Neuronal stem cell (in vitro differentiated cells): Measurements from ENCODE around the gene TSPAN9.

ENCODE experiments used
- DNase-seq: peaks from one replicate; pipeline ENCODE4 v3.0.0-alpha.2; 2013; ENCODE audit warnings: low spot score
- H2AFZ ChIP-seq: one replicate; pipeline ENCODE4 v1.6.1; 2013; ENCODE audit warnings: mild to moderate bottlenecking, low read length, inconsistent platforms
- H2AK5ac ChIP-seq: 2 replicates; pipeline ENCODE4 v1.6.1; 2013; ENCODE audit warnings: low read depth, mild to moderate bottlenecking, inconsistent platforms, low read length, moderate library complexity, mixed read lengths
- H2BK120ac ChIP-seq: 2 replicates; pipeline ENCODE4 v1.6.1; 2013; ENCODE audit warnings: low read depth, mild to moderate bottlenecking, inconsistent platforms, low read length, moderate library complexity, mixed read lengths
- H2BK12ac ChIP-seq: one replicate; pipeline ENCODE4 v1.6.1; 2013; ENCODE audit warnings: low read length, inconsistent platforms
- H2BK15ac ChIP-seq: 2 replicates; pipeline ENCODE4 v1.6.1; 2013; ENCODE audit warnings: mild to moderate bottlenecking, low read length, inconsistent platforms, mixed read lengths
- H2BK5ac ChIP-seq: one replicate; pipeline ENCODE4 v1.6.1; 2013; ENCODE audit warnings: inconsistent platforms, mild to moderate bottlenecking, low read length, moderate library complexity
- H3K14ac ChIP-seq: one replicate; pipeline ENCODE4 v1.6.1; 2013; ENCODE audit warnings: low read length, inconsistent platforms
- H3K18ac ChIP-seq: 2 replicates; pipeline ENCODE4 v1.6.1; 2013; ENCODE audit warnings: low read length, inconsistent platforms
- H3K23ac ChIP-seq: 2 replicates; pipeline ENCODE4 v1.6.1; 2013; ENCODE audit warnings: low read depth, mild to moderate bottlenecking, mixed read lengths, low read length, inconsistent platforms; ENCODE audit not compliant: poor library complexity
- H3K27ac ChIP-seq: replicated peaks from 3 replicates; pipeline ENCODE4 v1.5.1; 2013; ENCODE audit warnings: low read length, inconsistent platforms
- H3K27me3 ChIP-seq, 3 experiments: 2 replicates each; pipeline ENCODE4 v1.6.1; 2013; ENCODE audit warnings: low read length in 3 of 3, mild to moderate bottlenecking in 2 of 3, inconsistent platforms in 1 of 3, low read depth in 1 of 3, mixed read lengths in 1 of 3, moderate library complexity in 1 of 3; ENCODE audit not compliant: control insufficient read depth in 3 of 3, insufficient read depth in 3 of 3
- H3K36me3 ChIP-seq, 2 donors: replicated peaks in 1 of 2; 2 replicates each; pipeline ENCODE4 v1.6.1; 2013; ENCODE audit warnings: low read length in 2 of 2; ENCODE audit not compliant: control insufficient read depth in 2 of 2, insufficient read depth in 2 of 2
- H3K4ac ChIP-seq: 2 replicates; pipeline ENCODE4 v1.6.1; 2013; ENCODE audit warnings: inconsistent platforms, mild to moderate bottlenecking, low read length, moderate library complexity
- H3K4me1 ChIP-seq, 2 donors: 1 replicate in 1 of 2; 2 replicates in 1 of 2; pipeline ENCODE4 v1.6.1; 2013; ENCODE audit warnings: low read length in 2 of 2, low read depth in 1 of 2; ENCODE audit not compliant: control insufficient read depth in 2 of 2, insufficient read depth in 1 of 2
- H3K4me2 ChIP-seq: one replicate; pipeline ENCODE4 v1.6.1; 2013; ENCODE audit warnings: mild to moderate bottlenecking, low read length, inconsistent platforms; ENCODE audit not compliant: insufficient read depth, poor library complexity, severe bottlenecking
- H3K4me3 ChIP-seq, 2 donors: 2 replicates each; pipeline ENCODE4 v1.5.1; 2013; ENCODE audit warnings: low read length in 2 of 2, mild to moderate bottlenecking in 2 of 2, inconsistent platforms in 1 of 2, moderate library complexity in 1 of 2
- H3K79me1 ChIP-seq: one replicate; pipeline ENCODE4 v1.6.1; 2013; ENCODE audit warnings: low read depth, mild to moderate bottlenecking, inconsistent platforms, low read length, moderate library complexity
- H3K9ac ChIP-seq: one replicate; pipeline ENCODE4 v1.6.1; 2013; ENCODE audit warnings: mild to moderate bottlenecking, low read depth, low read length, inconsistent platforms; ENCODE audit not compliant: poor library complexity
- H3K9me3 ChIP-seq, 2 donors: replicated peaks in 1 of 2; 2 replicates each; pipeline versions ENCODE3 to v1.6.1; 2013; ENCODE audit warnings: low read length in 2 of 2, mild to moderate bottlenecking in 2 of 2, inconsistent platforms in 1 of 2, low read depth in 1 of 2, mixed read lengths in 1 of 2, moderate library complexity in 1 of 2; ENCODE audit not compliant: control insufficient read depth in 2 of 2, insufficient read depth in 1 of 2
- H4K8ac ChIP-seq: one replicate; pipeline ENCODE4 v1.6.1; 2013; ENCODE audit warnings: low read depth, mild to moderate bottlenecking, inconsistent platforms, low read length, moderate library complexity
- H4K91ac ChIP-seq: one replicate; pipeline ENCODE4 v1.6.1; 2013; ENCODE audit warnings: low read length, low read depth, mild to moderate bottlenecking, inconsistent platforms; ENCODE audit not compliant: poor library complexity
- WGBS, 2 donors: extraction: QIAGEN DNeasy Blood & Tissue Kit; methylation state at CpG; one replicate each; pipeline ENCODE4 v1.1.7; 2013; ENCODE audit warnings: missing lambda C conversion rate in 2 of 2, mixed read lengths in 1 of 2; ENCODE audit not compliant: insufficient read length in 2 of 2, insufficient replicate concordance in 1 of 2; ENCODE audit errors: extremely low coverage in 2 of 2; 5-methylcytosine and 5-hydroxymethylcytosine counted together

TSPAN9 gene

GRCh38 chr12:3238196-3238595 is 161.0 kb downstream of the TSPAN9 start:
- Histone ChIP-seq H3K4me2 (no peak overlapping the region), H3K27me3 (no peaks in the 10 kb centered on the region), H3K9ac (no peak overlapping the region), H3K23ac (no peak overlapping the region), H3K27ac (no peak overlapping the region), H2BK5ac (no peak overlapping the region), H4K8ac (no peak overlapping the region), H3K9me3 (no peaks in the 10 kb centered on the region), H2BK15ac (no peak overlapping the region), H2AK5ac (no peak overlapping the region), H3K4ac (no peak overlapping the region), H3K36me3 (no peaks in the 10 kb centered on the region), H3K4me1 (peaks cover 3 to 17% of the 10 kb centered on the region in 2 donors), H2AFZ (no peak overlapping the region), H3K18ac (no peak overlapping the region), H3K79me1 (peaks cover 2% of the 10 kb centered on the region), H3K4me3 (no peak overlapping the region), H2BK120ac (no peak overlapping the region), H3K14ac (no peak overlapping the region), H2BK12ac (no peak overlapping the region), H4K91ac (no peak overlapping the region)
- no CpG with 5 or more reads among the region's 11 CpGs for WGBS, 2 donors
- no peak for DNase-seq

GRCh38 chr12:3241621-3242020 is 164.4 kb downstream of the TSPAN9 start:
- no CpG with 5 or more reads among the region's 15 CpGs for WGBS, 2 donors

GRCh38 chr12:3242199-3242863 is 165.2 kb downstream of the TSPAN9 start:
- Histone ChIP-seq H2AK5ac (no peak overlapping the region), H4K91ac (no peak overlapping the region), H3K4ac (no peak overlapping the region), H3K14ac (peak overlapping the region; percentile 9), H2BK12ac (no peak overlapping the region), H3K9ac (no peak overlapping the region), H3K36me3 (no peaks in the 10 kb centered on the region), H2BK15ac (no peak overlapping the region), H2BK5ac (no peak overlapping the region), H2AFZ (no peak overlapping the region), H3K27ac (no peak overlapping the region), H3K4me3 (no peak overlapping the region), H3K18ac (peak overlapping the region; percentile 65), H3K79me1 (peaks cover under 1% of the 10 kb centered on the region), H2BK120ac (no peak overlapping the region), H3K4me2 (no peak overlapping the region), H3K27me3 (no peaks in the 10 kb centered on the region), H3K9me3 (peaks cover 0 to 3% of the 10 kb centered on the region in 2 donors), H4K8ac (no peak overlapping the region), H3K4me1 (peaks cover 0 to 2% of the 10 kb centered on the region in 2 donors), H3K23ac (no peak overlapping the region)
- no peak for DNase-seq
- WGBS, 2 donors: no CpG with 5 or more reads among the region's 10 CpGs

More at GRCh38 chr12:3241621-3242020, 164.4 kb downstream of the TSPAN9 start:
- no peak overlapping the region for H2BK5ac ChIP-seq
- no peak overlapping the region for H3K27ac ChIP-seq
- no peak overlapping the region for H3K4ac ChIP-seq
- H3K4me1 ChIP-seq: peaks cover 0 to 8% of the 10 kb centered on the region in 2 donors
- H3K9me3 ChIP-seq: peaks cover 0 to 1% of the 10 kb centered on the region in 2 donors
- peak overlapping the region; percentile 24 for H3K9ac ChIP-seq
- H3K18ac ChIP-seq: peak overlapping the region; percentile 90
- no peak overlapping the region for H2BK12ac ChIP-seq
- no peak overlapping the region for H3K23ac ChIP-seq
- no peak for DNase-seq
- H3K36me3 ChIP-seq: no peaks in the 10 kb centered on the region
- no peak overlapping the region for H4K91ac ChIP-seq
- no peak overlapping the region for H3K4me2 ChIP-seq
- no peak overlapping the region for H2AFZ ChIP-seq
- no peak overlapping the region for H3K4me3 ChIP-seq
- H3K14ac ChIP-seq: no peak overlapping the region
- no peak overlapping the region for H2AK5ac ChIP-seq
- no peak overlapping the region for H2BK15ac ChIP-seq
- H3K79me1 ChIP-seq: peaks cover 2% of the 10 kb centered on the region
- no peak overlapping the region for H2BK120ac ChIP-seq
- no peak overlapping the region for H4K8ac ChIP-seq
- H3K27me3 ChIP-seq: no peaks in the 10 kb centered on the region

GRCh38 chr12:3243376-3244084 is 166.4 kb downstream of the TSPAN9 start:
- Histone ChIP-seq H2AFZ (no peak overlapping the region), H3K4me1 (peaks cover 0 to 2% of the 10 kb centered on the region in 2 donors), H3K27ac (no peak overlapping the region), H2BK12ac (no peak overlapping the region), H3K79me1 (no peaks in the 10 kb centered on the region), H2BK120ac (no peak overlapping the region), H3K14ac (peak overlapping the region; percentile 43), H3K9me3 (peaks cover 0 to 3% of the 10 kb centered on the region in 2 donors), H3K4me2 (no peak overlapping the region), H3K4me3 (no peak overlapping the region), H3K9ac (no peak overlapping the region), H3K23ac (no peak overlapping the region), H3K36me3 (no peaks in the 10 kb centered on the region), H3K27me3 (no peaks in the 10 kb centered on the region), H2AK5ac (no peak overlapping the region), H3K4ac (no peak overlapping the region), H2BK15ac (no peak overlapping the region), H4K91ac (no peak overlapping the region), H2BK5ac (peak overlapping the region; percentile 27), H4K8ac (no peak overlapping the region), H3K18ac (peak overlapping the region; percentile 60)
- no peak for DNase-seq
- no CpG with 5 or more reads among the region's 14 CpGs for WGBS, 2 donors
